HepG2 (cell line): Measurements from ENCODE around the gene ELP2.

Source experiments
- EZH2 ChIP-seq: conservative IDR thresholded peaks from 2 replicates; pipeline ENCODE4 v1.6.1; 2012; ENCODE audit warnings: mild to moderate bottlenecking, low read depth, low read length, moderate library complexity
- JUND ChIP-seq: sonication (generic); formaldehyde crosslinking; IDR thresholded peaks from 2 replicates; pipeline ENCODE4 v1.8.0; 2022; ENCODE audit warnings: mild to moderate bottlenecking, missing genetic modification reagents
- ZNF850 ChIP-seq: sonication (generic); formaldehyde crosslinking; conservative IDR thresholded peaks from 2 replicates; pipeline ENCODE4 v1.9.0; 2021; ENCODE audit warnings: mild to moderate bottlenecking, missing genetic modification reagents
- TF ChIP-seq, protein P1 (sequence below): sonication (generic); formaldehyde crosslinking; conservative IDR thresholded peaks from 2 replicates; pipeline ENCODE4 v1.5.0; 2020; ENCODE audit warnings: missing genetic modification reagents

DNA sequence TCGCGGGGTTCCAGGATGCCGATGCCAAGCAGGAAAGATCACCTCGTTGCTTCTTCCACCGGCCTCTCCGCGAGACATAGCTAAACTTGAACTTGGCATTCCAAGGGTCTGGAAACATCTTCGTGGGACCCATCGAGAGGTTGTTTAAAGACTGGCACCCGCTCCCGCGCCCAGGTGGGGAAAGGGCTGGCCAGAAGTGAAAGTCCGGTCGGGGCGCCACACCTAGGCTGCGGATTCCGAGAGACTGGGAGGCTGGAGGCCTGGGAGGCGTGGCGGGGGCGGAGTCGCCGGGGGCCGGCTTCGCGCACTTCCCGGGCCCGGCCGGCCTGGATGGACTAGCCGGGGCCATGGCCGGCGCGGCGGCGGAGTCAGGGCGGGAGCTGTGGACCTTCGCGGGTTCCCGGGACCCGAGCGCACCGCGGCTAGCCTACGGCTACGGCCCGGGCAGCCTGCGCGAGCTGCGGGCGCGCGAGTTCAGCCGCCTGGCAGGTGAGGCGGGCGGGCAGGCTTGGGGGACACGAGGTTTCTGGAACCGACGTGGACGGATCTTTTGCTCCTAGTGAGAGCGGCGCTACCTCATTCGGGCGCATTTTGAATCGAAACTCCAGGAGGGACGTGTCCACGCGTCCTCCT lies 57.6 kb downstream of the ELP2 start, which contains the start of gene MOCOS:
- TF ChIP-seq JUND (CRISPR knock-in tag) (no peak), EZH2 (no peak), ZNF850 (CRISPR knock-in tag) (no peak)
- TF ChIP-seq, protein P1, sequence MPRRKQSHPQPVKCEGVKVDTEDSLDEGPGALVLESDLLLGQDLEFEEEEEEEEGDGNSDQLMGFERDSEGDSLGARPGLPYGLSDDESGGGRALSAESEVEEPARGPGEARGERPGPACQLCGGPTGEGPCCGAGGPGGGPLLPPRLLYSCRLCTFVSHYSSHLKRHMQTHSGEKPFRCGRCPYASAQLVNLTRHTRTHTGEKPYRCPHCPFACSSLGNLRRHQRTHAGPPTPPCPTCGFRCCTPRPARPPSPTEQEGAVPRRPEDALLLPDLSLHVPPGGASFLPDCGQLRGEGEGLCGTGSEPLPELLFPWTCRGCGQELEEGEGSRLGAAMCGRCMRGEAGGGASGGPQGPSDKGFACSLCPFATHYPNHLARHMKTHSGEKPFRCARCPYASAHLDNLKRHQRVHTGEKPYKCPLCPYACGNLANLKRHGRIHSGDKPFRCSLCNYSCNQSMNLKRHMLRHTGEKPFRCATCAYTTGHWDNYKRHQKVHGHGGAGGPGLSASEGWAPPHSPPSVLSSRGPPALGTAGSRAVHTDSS, result no peak
